Neural progenitor cell (in vitro differentiated cells): Measurements from ENCODE around the gene SUCNR1. TPM values are rescaled to one million over a fixed set of nuclear protein-coding genes. Genes with fewer than 3 reads are reported as not detected.
"Not testable (repeated sequence)": the region's sequence is repeated elsewhere in the genome, so short reads cannot be mapped to it uniquely, and the experiment has no call there.

ENCODE experiments used
- DNase-seq: peaks from one replicate; pipeline ENCODE4 v3.0.0-alpha.2; 2016; ENCODE audit warnings: low spot score
- H2AFZ ChIP-seq: fragments of 200-600 bp; sonication (generic); replicated peaks from 2 replicates; pipeline ENCODE4 v1.6.1; 2016; ENCODE audit warnings: antibody characterized with exemption
- H3F3A ChIP-seq: fragments of 200-600 bp; sonication (generic); 2 replicates; pipeline ENCODE4 v1.6.1; 2016; ENCODE audit warnings: antibody characterized with exemption, low read depth
- H3K27ac ChIP-seq: fragments of 200-600 bp; sonication (generic); 2 replicates; pipeline ENCODE4 v1.5.1; 2016; ENCODE audit warnings: mild to moderate bottlenecking
- H3K27me3 ChIP-seq: fragments of 200-600 bp; sonication (generic); 2 replicates; pipeline ENCODE4 v1.6.1; 2016; ENCODE audit warnings: mild to moderate bottlenecking, moderate library complexity
- H3K36me3 ChIP-seq: fragments of 200-600 bp; sonication (generic); 2 replicates; pipeline ENCODE4 v1.5.1; 2016
- H3K4me1 ChIP-seq: fragments of 200-600 bp; sonication (generic); 2 replicates; pipeline ENCODE4 v1.6.1; 2016; ENCODE audit warnings: mixed run types
- H3K4me2 ChIP-seq: fragments of 200-600 bp; sonication (generic); 2 replicates; pipeline ENCODE4 v1.6.1; 2016
- H3K4me3 ChIP-seq: fragments of 200-600 bp; sonication (generic); 2 replicates; pipeline ENCODE4 v1.5.1; 2016
- H3K79me2 ChIP-seq: fragments of 200-600 bp; sonication (generic); 2 replicates; pipeline ENCODE4 v1.6.1; 2016; ENCODE audit warnings: low read depth
- H3K9ac ChIP-seq: fragments of 200-600 bp; sonication (generic); 2 replicates; pipeline ENCODE4 v1.6.1; 2016
- H3K9me3 ChIP-seq: fragments of 200-600 bp; sonication (generic); 2 replicates; pipeline ENCODE4 v1.5.1; 2016; ENCODE audit warnings: low read depth
- H4K20me1 ChIP-seq: fragments of 200-600 bp; sonication (generic); 2 replicates; pipeline ENCODE4 v1.6.1; 2016; ENCODE audit warnings: low read depth
- H3K27ac Mint-ChIP-seq: 3 replicates; pipeline ENCODE4 v1.8.0; 2021; ENCODE audit warnings: mixed read lengths
- H3K27me3 Mint-ChIP-seq: 2 replicates; pipeline ENCODE4 v1.8.0; 2022; ENCODE audit warnings: low read depth, mild to moderate bottlenecking, inconsistent platforms, moderate library complexity, mixed read lengths; ENCODE audit not compliant: insufficient read depth
- H3K36me3 Mint-ChIP-seq: 3 replicates; pipeline ENCODE4 v1.8.0; 2021; ENCODE audit warnings: mixed read lengths
- H3K4me1 Mint-ChIP-seq: 3 replicates; pipeline ENCODE4 v1.8.0; 2021; ENCODE audit warnings: mixed read lengths
- H3K4me3 Mint-ChIP-seq: 3 replicates; pipeline ENCODE4 v1.8.0; 2021; ENCODE audit warnings: mild to moderate bottlenecking, moderate library complexity, mixed read lengths
- H3K9me3 Mint-ChIP-seq: 3 replicates; pipeline ENCODE4 v1.8.0; 2020; ENCODE audit warnings: mixed read lengths
- CTCF ChIP-seq: fragments of 200-600 bp; sonication (generic); IDR thresholded peaks from 2 replicates; pipeline ENCODE4 v1.5.1; 2017; ENCODE audit warnings: antibody characterized with exemption, mild to moderate bottlenecking
- EZH2 ChIP-seq: fragments of 200-600 bp; sonication (generic); IDR thresholded peaks from 2 replicates; pipeline ENCODE4 v1.6.1; 2017; ENCODE audit warnings: antibody characterized with exemption, mild to moderate bottlenecking, moderate library complexity
- EZH2phosphoT487 ChIP-seq: fragments of 200-600 bp; sonication (generic); IDR thresholded peaks from 2 replicates; pipeline ENCODE4 v1.6.1; 2017; ENCODE audit warnings: antibody characterized with exemption
- total RNA-seq: library from RNA; depleted of rRNA; stranded (reverse); fragments of >200 nt; gene quantifications from 2 replicates; pipeline ENCODE4 v1.2.3, GENCODE V29; 2015; ENCODE audit warnings: low replicate concordance

SUCNR1 gene
- total RNA-seq, 1 donor from 2014 or later: not detected

- Histone ChIP-seq H3K9me3 (no peaks in the 10 kb centered on the region), H3K4me2 (no peak overlapping the region), H3K36me3 (no peaks in the 10 kb centered on the region), H3K9ac (no peak overlapping the region), H3F3A (peaks cover 3% of the 10 kb centered on the region), H3K27me3 (no peaks in the 10 kb centered on the region), H3K79me2 (no peaks in the 10 kb centered on the region), H4K20me1 (no peaks in the 10 kb centered on the region), H2AFZ (peak overlapping the region; percentile 82), H3K27ac (no peak overlapping the region), H3K4me3 (no peak overlapping the region), H3K4me1 (peaks cover 13% of the 10 kb centered on the region)
- TF ChIP-seq CTCF (no peak), EZH2 (no peak), EZH2phosphoT487 (no peak)
- no peak for DNase-seq
- Mint-ChIP-seq H3K27ac (no peak overlapping the region), H3K36me3 (no peaks in the 10 kb centered on the region), H3K27me3 (peaks cover 3% of the 10 kb centered on the region), H3K9me3 (peaks cover 3% of the 10 kb centered on the region), H3K4me3 (no peak overlapping the region), H3K4me1 (peaks cover 11% of the 10 kb centered on the region)
Measured at GRCh38 chr3:151895478-151896241, 22.2 kb downstream of the SUCNR1 start.

- TF ChIP-seq EZH2phosphoT487 (no peak), CTCF (no peak), EZH2 (no peak)
- no peak overlapping the region for H3K4me3 ChIP-seq
- no peaks in the 10 kb centered on the region for H3K36me3 ChIP-seq
- peaks cover 3% of the 10 kb centered on the region for H3K9me3 Mint-ChIP-seq
- H4K20me1 ChIP-seq: no peaks in the 10 kb centered on the region
- H2AFZ ChIP-seq: no peak overlapping the region
- no peak for DNase-seq
- peaks cover 3% of the 10 kb centered on the region for H3K27me3 Mint-ChIP-seq
- H3K9ac ChIP-seq: no peak overlapping the region
- no peak overlapping the region for H3K4me3 Mint-ChIP-seq
- peaks cover 10% of the 10 kb centered on the region for H3F3A ChIP-seq
- H3K27ac ChIP-seq: no peak overlapping the region
- H3K36me3 Mint-ChIP-seq: no peaks in the 10 kb centered on the region
- no peaks in the 10 kb centered on the region for H3K79me2 ChIP-seq
- H3K4me1 ChIP-seq: peaks cover 20% of the 10 kb centered on the region
- no peaks in the 10 kb centered on the region for H3K9me3 ChIP-seq
- H3K27me3 ChIP-seq: no peaks in the 10 kb centered on the region
- peaks cover 17% of the 10 kb centered on the region for H3K4me1 Mint-ChIP-seq
- no peak overlapping the region for H3K27ac Mint-ChIP-seq
- H3K4me2 ChIP-seq: no peak overlapping the region
Measured at GRCh38 chr3:151896246-151897012, 23.0 kb downstream of the SUCNR1 start.

GRCh38 chr3:151898121-151898520, 24.7 kb downstream of the SUCNR1 start:
- H2AFZ ChIP-seq, H3K4me2 ChIP-seq, DNase-seq, H3K27me3 Mint-ChIP-seq, H3K27ac ChIP-seq, H3K36me3 Mint-ChIP-seq, H3K9me3 Mint-ChIP-seq, H4K20me1 ChIP-seq, H3K79me2 ChIP-seq, H3K4me3 ChIP-seq, H3K9ac ChIP-seq, H3K27ac Mint-ChIP-seq, H3K27me3 ChIP-seq, H3K9me3 ChIP-seq, H3K36me3 ChIP-seq, H3K4me3 Mint-ChIP-seq: not testable (repeated sequence)
- H3K4me1 Mint-ChIP-seq: peaks cover 34% of the 10 kb centered on the region
- peaks cover 37% of the 10 kb centered on the region for H3K4me1 ChIP-seq
- peaks cover 25% of the 10 kb centered on the region for H3F3A ChIP-seq

GRCh38 chr3:151898564-151899261, 25.3 kb downstream of the SUCNR1 start:
- not testable (repeated sequence) for H2AFZ ChIP-seq, H3K27me3 ChIP-seq

More at GRCh38 chr3:151898564-151899261, 25.3 kb downstream of the SUCNR1 start:
- H4K20me1 ChIP-seq, H3K27me3 Mint-ChIP-seq, H3K27ac Mint-ChIP-seq, H3K27ac ChIP-seq, DNase-seq, H3K79me2 ChIP-seq, H3K4me3 Mint-ChIP-seq, H3K9ac ChIP-seq, H3K9me3 ChIP-seq, H3K4me3 ChIP-seq, H3K9me3 Mint-ChIP-seq, H3K4me2 ChIP-seq, H3K36me3 ChIP-seq, H3K36me3 Mint-ChIP-seq: not testable (repeated sequence)
- peaks cover 43% of the 10 kb centered on the region for H3K4me1 ChIP-seq
- peaks cover 40% of the 10 kb centered on the region for H3K4me1 Mint-ChIP-seq
- H3F3A ChIP-seq: peaks cover 25% of the 10 kb centered on the region
